ENCODE results near the gene ABCA13.

Gene ABCA13

DNA sequence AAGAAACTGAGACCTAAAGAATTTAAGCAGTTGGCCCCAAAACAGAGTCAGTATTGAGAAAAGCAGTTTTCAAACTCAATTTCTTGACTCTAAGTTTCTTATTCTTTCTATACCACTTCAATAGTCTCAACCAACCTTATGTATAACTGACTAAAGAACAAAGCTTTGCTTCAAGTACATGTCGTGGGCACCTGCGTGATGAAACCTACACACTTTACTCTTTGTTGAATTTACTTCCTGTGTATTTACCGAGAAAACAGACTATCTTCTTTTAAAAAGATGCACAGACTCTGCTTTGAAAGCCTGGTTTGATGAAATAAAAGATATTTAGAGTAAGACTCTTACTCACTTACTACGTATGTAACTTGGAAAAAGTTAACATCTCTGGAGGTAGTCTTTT is 455.9 kb downstream of the ABCA13 start:
- no peak for DNase-seq (ENCODE audit: low read depth in 1 of 2, low spot score in 1 of 2)

DNA sequence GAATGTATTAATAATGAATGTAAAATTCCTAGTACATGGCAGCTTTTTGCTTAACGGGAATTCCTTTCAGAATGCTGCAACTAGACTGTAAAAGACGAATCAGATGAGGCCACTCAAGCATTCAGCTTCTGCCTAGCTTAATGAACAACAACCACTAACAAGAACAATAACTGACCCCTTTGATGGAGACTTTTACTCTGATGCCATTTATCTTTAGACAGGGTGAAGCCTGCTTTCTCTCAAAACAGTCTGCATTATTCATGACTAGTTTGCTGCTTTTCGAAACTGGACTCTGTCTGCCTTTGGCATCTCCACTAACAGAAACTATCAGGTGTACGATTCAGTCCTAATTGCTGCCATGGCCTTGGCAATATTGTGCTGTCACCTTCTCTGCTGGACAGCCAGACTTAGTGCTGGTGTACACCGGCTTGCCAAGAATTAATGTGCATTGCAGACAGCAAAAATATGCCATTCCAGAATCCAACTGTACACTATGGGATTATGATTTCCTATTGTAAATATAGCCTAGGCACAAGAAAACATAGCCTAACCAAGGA is 457.6 kb downstream of the ABCA13 start:
- no peak for DNase-seq (ENCODE audit: low read depth in 1 of 2, low spot score in 1 of 2)

DNA sequence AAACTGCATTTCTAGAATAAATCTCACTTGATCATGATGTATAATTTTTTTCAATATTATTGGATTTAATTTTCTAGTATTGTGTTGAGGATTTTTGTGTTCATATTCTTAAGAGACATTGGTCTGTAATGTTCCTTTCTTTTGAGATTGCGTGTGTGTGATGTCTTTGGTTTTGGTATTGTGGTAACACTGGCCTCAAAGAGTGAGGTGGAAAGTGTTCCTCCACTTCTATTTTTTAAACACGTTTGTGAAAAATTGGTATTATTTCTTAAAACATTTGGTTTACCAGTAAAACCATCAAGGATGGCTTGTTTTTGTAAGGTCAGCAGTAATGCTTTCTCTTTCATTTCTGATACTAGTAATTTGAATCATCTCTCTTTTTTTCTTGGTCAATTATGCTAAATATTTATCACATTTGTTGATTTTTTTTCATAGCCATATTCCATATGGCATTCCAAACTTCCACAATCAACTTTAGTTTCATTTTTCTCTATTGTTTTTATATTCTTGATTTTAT is 462.9 kb downstream of the ABCA13 start:
- no peak for DNase-seq (ENCODE audit: low read depth in 1 of 2, low spot score in 1 of 2)

DNA sequence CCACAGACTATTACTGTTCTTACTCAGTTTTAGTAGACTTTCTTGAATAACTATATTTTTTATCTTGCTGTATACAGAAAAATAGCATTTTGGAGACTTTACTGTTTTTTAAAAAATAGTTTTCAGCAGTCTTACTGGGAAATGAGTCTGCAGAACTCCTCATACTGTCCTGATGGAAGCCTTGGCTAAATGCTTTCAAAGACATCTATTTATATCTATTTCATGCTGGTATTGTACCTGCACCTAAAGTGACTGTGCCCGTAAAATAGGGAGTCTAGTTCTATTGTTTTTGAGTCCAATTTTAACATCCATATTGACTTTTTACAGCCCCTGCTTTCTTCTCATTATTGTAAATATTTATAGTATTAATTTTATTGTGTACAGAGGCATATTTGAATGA is 464.5 kb downstream of the ABCA13 start:
- no peak for DNase-seq (ENCODE audit: low read depth in 1 of 2, low spot score in 1 of 2)

DNA sequence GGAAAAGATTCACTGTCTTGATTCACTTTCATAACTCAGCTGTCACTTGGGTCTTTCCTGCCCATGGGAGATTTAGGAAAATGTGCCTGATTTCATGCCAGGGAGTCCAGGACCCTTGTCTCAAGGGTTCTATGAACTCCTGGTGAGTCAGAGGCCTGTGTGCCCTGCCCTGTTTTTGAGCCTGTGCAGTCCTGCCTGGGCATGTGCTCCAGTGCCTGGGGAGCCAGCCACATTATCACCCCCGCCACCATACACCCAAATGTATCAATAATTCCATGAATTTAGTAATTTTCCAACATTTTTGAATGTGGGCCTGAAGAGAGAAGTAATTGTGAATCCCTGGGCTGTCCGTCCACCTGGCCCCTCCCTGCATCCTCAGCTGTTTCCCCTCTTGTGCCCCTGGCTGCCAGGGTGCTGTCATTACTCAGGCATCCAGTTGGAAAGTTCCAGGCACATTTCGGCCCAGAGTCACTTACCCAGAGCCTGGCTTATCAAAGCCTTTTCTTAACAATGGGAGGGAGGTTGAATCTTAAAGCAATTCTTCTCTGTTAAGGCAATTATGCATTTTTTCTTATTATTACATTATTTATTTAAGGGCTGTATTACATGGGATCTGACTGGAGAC is 465.2 kb downstream of the ABCA13 start:
- DNase-seq (ENCODE audit: low read depth in 1 of 2, low spot score in 1 of 2), result no peak

DNA sequence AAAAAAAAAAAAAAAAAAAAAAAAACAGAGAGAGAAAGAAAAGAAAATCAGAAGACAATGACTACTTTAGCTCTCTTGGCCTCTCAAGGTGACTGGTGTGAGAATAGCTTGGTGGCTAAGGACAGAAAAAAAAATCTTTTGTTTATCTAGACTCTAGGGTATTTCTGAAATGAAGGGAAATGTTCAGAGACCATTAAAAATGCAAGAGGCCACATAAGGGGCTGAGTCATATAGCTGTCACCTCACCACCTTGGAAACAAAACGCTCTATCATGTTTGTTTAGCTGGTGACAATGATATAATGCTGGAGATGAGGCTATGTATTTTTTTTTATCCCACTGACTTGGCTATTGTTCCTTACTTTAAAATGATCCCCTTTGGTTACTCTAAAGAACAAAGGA is 466.1 kb downstream of the ABCA13 start:
- no peak for DNase-seq (ENCODE audit: low read depth in 1 of 2, low spot score in 1 of 2)

DNA sequence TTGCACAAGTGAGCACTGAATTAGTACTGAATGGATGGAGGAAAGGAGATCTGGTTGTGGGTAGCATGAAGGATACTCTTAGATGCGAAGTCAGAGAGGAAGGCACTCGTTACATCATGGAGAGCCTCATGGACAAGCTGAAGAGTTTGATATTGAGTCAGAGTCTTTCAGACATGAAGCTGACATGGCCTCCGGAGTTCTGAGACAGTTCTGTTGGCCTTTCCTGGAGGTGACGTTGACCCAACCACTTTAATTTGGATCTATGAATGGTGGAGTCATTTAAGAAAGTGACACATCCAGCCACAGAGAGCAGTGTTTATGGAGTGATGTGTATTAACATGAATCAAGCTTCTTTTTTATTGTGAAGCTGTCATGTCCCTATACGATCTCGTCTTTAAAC is 466.8 kb downstream of the ABCA13 start:
- DNase-seq (ENCODE audit: low read depth in 1 of 2, low spot score in 1 of 2), result no peak

DNA sequence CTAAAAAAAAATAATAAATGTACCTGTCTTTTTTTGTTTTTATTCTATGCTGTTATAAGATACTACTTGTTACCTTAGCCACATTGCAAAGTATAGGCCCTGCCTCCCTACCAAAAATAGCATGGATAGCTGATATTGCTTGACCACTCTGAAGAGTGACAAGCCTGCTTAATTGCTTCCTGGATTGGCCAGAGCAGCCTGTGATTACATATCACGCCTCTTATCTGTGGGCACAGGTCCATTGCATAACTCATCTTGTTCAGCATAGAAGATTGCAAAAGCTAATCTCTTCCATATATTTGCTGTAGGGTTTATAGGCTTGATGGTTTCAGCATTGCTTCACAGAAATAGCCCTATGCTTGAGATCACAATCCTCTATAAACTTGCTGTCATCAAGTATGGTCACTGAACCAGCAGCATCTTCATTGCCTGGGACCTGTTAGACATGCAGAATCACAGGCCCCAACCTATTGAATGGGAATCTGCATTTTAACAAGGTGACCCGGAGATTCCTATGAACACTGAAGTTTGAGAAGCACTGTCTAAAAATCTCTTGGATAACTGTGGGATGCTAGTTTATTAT is 472.3 kb downstream of the ABCA13 start:
- DNase-seq (ENCODE audit: low read depth in 1 of 2, low spot score in 1 of 2), result no peak

DNA sequence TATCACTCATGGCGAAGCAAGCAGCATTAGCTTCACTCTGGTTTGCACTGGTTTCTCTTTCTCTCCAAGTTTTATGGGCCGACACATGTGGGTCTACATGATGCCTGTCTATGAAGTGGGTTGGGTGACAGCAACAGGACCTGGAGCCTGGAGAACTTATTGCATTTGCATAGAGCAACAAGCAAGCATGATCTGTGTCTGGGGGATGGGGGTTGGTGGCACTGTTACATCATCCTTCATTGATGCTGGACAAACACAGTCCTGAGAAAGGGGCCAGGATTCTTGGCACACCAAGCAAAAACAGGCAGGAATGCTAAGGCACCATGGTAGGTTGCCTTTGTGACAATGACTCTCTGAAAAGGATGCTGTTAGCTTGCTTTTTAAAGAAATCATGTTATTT is 486.9 kb downstream of the ABCA13 start:
- DNase-seq (ENCODE audit: low read depth in 1 of 2, low spot score in 1 of 2), result no peak

DNA sequence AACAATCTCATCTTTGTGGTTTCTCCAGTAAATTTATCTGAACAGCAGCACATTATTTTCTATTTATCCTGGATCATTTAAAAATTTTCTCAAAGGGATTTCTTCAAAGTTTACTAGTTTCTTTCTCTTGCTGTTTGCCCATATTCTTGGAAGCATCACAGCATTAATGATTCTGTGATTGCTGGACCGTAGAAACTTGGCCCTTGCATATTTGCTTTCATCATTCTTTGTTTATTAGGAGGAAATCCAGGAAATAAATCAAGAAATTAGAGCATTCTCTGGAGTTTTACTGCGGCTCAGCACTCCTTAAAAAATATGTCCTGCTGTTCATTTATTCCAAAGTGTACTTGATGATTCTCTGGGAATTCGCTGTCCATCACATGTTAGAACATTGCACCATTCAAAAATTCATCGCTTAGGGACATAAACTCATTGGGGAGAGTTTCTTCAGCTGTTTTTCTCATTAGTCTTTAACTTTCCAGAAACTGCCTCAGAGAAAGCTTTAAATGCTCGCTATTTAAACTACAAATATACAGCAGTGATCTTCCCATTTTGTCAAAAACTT is 489.1 kb downstream of the ABCA13 start:
- DNase-seq (ENCODE audit: low read depth in 1 of 2, low spot score in 1 of 2), result no peak

DNA sequence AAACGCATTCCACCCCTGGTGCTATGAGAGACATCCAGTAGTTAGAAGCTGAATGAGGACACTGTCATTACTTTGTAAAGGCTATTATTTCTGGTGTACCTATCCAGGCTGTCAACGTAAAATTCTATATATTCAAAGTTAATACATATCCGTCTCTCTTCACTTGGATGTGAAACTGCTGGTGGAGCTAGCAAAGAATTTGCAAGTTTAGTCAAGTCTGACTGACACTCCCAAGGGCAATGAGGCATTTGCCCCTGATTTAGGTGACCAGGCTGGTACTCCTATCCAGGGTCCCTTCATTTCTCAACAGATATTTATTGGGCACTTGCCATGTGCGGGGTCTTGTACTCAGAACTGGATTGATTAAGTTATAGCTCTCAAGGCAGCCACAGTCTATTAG is 493.0 kb downstream of the ABCA13 start:
- DNase-seq (ENCODE audit: low read depth in 1 of 2, low spot score in 1 of 2), result no peak

DNA sequence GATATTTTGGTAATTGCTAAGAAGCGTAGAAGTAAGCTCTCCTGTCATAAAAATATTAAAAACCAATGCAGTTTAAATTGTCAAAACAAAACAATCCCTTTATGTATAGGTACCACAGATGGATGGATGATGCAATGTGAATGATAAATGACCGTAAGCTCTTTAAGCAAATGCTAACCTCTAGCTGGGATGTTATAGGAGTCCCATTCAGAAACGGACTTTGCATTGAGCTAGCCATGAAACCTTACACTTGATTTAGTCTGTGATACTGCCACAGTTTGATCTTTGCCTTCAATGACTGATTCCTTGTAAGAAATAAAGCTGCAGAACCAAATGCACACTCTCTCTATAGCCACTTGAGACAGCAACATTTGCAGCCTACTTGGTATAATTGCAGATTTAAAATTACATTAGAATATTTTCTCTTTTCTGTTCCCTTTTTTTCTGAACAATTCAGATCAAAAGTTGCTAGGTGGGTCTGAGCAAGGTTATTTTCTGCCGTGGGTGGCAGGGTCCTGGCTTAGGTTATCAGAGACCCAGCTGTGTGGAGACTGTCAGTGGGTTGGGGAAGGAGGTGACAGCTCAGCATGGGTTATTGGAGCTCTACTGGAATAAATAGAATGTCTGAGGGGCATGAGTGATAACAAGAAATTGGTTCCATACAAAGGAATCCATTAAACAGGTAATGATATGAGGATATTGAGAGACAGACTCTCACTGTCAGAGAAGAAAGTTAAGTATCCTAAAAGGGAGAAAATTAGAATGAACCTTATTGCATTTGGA is 494.3 kb downstream of the ABCA13 start:
- no peak for DNase-seq (ENCODE audit: low read depth in 1 of 2, low spot score in 1 of 2)

DNA sequence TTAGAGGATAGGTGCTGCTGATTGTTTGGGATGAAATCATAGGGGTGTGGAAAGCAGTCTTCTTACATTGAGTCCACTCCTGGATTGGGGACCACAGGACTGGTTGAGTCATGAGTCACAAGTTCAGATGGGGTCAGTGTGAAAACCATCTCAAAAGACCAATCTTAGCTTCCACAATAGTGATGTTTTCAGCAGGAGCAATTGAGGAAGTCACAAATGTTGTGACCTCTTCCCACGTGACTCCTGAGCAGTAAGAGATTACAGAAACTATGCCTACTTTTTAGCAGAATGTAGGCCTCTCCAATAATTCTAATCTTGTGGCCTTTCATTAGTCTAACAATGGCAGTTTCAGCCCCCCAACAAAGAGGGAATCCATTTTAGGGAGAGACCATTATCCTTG is 496.1 kb downstream of the ABCA13 start:
- DNase-seq (ENCODE audit: low read depth in 1 of 2, low spot score in 1 of 2), result no peak

DNA sequence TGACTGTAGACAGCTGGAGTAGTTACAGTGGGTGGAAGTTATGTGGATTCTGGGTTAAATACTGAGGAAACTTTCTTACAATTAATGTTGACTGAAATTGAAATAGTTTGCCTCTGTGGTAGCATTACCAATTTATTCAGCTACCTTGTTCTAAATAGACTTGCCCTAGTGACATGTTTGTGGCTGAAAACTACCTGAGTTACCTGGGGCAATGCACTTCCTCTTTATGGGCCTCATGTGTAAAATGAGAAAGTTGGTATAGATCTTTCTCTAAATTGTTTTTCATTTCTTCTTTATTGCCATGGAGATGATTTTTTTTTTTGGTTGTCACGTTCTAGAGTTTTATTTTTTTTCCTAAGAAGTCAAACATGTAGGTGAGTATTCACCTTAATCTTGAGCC is 500.4 kb downstream of the ABCA13 start:
- DNase-seq (ENCODE audit: low read depth in 1 of 2, low spot score in 1 of 2), result no peak

DNA sequence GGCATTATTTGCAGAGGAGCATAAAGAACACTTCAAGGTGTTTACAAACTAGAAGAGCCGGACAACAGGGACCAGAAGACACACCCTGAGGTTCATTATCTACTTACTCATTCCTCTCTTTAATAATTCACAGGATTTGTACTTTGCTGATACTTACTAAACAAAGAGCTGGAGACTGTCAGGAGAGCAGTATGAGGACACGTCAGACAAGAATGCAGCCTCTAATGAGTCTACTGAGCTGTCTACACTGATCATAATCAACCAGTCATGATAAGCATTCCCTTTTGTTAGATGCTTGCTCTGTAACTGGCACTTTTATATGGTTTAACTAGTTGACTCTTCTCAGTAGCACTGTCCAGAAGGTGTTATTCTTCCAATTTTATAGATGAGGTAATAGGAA is 509.7 kb downstream of the ABCA13 start:
- DNase-seq (ENCODE audit: low read depth in 1 of 2, low spot score in 1 of 2), result no peak

DNA sequence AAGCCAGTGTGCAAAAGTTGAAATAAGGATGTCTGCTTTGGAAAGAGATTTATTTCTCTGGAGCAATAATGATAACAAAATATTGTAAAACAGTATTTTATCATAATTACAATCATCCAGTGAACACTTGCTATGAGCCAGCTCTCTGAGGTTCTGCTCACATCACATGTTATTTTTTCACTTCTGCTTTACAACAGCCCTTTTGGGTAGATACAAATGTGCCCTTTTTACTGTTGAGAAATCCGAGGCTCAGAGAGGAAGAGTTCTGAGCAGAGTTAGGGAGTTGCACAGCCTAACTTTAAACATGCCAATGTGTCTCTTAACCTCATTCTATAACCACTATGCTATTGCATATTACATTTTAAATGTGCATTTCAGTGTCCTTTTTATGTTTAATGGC is 520.5 kb downstream of the ABCA13 start:
- no peak for DNase-seq (ENCODE audit: low read depth in 1 of 2, low spot score in 1 of 2)
